Measurements from ENCODE around the gene CTDSPL. TPM values are rescaled to one million over a fixed set of nuclear protein-coding genes. Genes with fewer than 3 reads are reported as not detected.

The CTDSPL gene
- total RNA-seq, 1 donor from 2014 or later = 30.6 TPM

- TF ChIP-seq CTCF (IDR thresholded peaks at IDR 0.05; ENCODE audit: insufficient read depth, low read length, poor library complexity, severe bottlenecking) = no peak
- H3K27me3 ChIP-seq (ENCODE audit: control insufficient read depth, insufficient read depth, low read length) = no peaks in the 10 kb centered on the region
- no peak overlapping the region for H3K4me3 ChIP-seq (ENCODE audit: low read depth, low read length)
- H3K36me3 ChIP-seq (ENCODE audit: control insufficient read depth, insufficient read depth, low read length) = no peaks in the 10 kb centered on the region
- DNase-seq (ENCODE audit: low read depth) = no peak
These were observed 35.1 kb downstream of the CTDSPL start for GRCh38 chr3:37896827-37897226.

- no peak overlapping the region for H3K4me3 ChIP-seq (ENCODE audit: low read depth, low read length)
- DNase-seq (ENCODE audit: low read depth) = no peak
- no peaks in the 10 kb centered on the region for H3K27me3 ChIP-seq (ENCODE audit: control insufficient read depth, insufficient read depth, low read length)
- no peaks in the 10 kb centered on the region for H3K36me3 ChIP-seq (ENCODE audit: control insufficient read depth, insufficient read depth, low read length)
- no peak for TF ChIP-seq CTCF (IDR thresholded peaks at IDR 0.05; ENCODE audit: insufficient read depth, low read length, poor library complexity, severe bottlenecking)
These were observed 36.1 kb downstream of the CTDSPL start for GRCh38 chr3:37897763-37898162.

GRCh38 chr3:37898424-37898823, 36.7 kb downstream of the CTDSPL start:
- no peak for DNase-seq (ENCODE audit: low read depth)

GRCh38 chr3:37899101-37899707, 37.5 kb downstream of the CTDSPL start:
- DNase-seq (ENCODE audit: low read depth) = no peak
- no peak for TF ChIP-seq CTCF (IDR thresholded peaks at IDR 0.05; ENCODE audit: insufficient read depth, low read length, poor library complexity, severe bottlenecking)
- H3K27me3 ChIP-seq (ENCODE audit: control insufficient read depth, insufficient read depth, low read length) = no peaks in the 10 kb centered on the region
- H3K4me3 ChIP-seq (ENCODE audit: low read depth, low read length) = no peak overlapping the region
- H3K36me3 ChIP-seq (ENCODE audit: control insufficient read depth, insufficient read depth, low read length) = no peaks in the 10 kb centered on the region

More at GRCh38 chr3:37898424-37898823, 36.7 kb downstream of the CTDSPL start:
- TF ChIP-seq CTCF (IDR thresholded peaks at IDR 0.05; ENCODE audit: insufficient read depth, low read length, poor library complexity, severe bottlenecking) = no peak
- no peaks in the 10 kb centered on the region for H3K27me3 ChIP-seq (ENCODE audit: control insufficient read depth, insufficient read depth, low read length)
- H3K4me3 ChIP-seq (ENCODE audit: low read depth, low read length) = no peak overlapping the region
- H3K36me3 ChIP-seq (ENCODE audit: control insufficient read depth, insufficient read depth, low read length) = no peaks in the 10 kb centered on the region

- no peak for DNase-seq (ENCODE audit: low read depth)
- TF ChIP-seq CTCF (IDR thresholded peaks at IDR 0.05; ENCODE audit: insufficient read depth, low read length, poor library complexity, severe bottlenecking) = no peak
- no peaks in the 10 kb centered on the region for H3K36me3 ChIP-seq (ENCODE audit: control insufficient read depth, insufficient read depth, low read length)
These were observed 38.1 kb downstream of the CTDSPL start for GRCh38 chr3:37899711-37900306.

GRCh38 chr3:37901721-37902120, 40.0 kb downstream of the CTDSPL start:
- H3K36me3 ChIP-seq (ENCODE audit: control insufficient read depth, insufficient read depth, low read length) = no peaks in the 10 kb centered on the region
- H3K27me3 ChIP-seq (ENCODE audit: control insufficient read depth, insufficient read depth, low read length) = no peaks in the 10 kb centered on the region
- no peak for TF ChIP-seq CTCF (IDR thresholded peaks at IDR 0.05; ENCODE audit: insufficient read depth, low read length, poor library complexity, severe bottlenecking)
- DNase-seq (ENCODE audit: low read depth) = no peak
- no peak overlapping the region for H3K4me3 ChIP-seq (ENCODE audit: low read depth, low read length)

More at GRCh38 chr3:37899711-37900306, 38.1 kb downstream of the CTDSPL start:
- no peak overlapping the region for H3K4me3 ChIP-seq (ENCODE audit: low read depth, low read length)
- no peaks in the 10 kb centered on the region for H3K27me3 ChIP-seq (ENCODE audit: control insufficient read depth, insufficient read depth, low read length)
